ENCODE results near the gene PPP2R2D.

DNA sequence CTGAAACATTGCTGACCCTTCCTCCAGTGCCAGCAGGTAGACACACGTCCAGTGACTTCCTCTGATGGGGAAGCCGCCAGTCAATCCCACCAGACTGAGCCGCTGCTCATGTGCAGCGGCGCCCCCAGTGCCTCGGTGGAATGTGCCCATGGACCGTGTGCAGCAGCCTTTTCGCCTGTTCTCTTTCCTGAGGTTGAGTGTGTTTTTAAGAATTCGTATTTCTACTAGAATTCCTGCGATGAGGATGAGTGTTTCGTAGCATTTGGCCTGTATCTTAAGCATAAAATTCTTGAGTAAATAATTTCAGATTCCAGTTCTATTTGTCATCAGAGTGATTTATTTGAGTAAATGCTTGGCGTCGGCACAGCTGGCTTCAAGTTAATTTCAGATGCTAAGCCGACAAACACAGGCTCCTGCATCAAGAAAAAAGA lies 45.5 kb downstream of the PPP2R2D start:
- TF ChIP-seq, protein P1, sequence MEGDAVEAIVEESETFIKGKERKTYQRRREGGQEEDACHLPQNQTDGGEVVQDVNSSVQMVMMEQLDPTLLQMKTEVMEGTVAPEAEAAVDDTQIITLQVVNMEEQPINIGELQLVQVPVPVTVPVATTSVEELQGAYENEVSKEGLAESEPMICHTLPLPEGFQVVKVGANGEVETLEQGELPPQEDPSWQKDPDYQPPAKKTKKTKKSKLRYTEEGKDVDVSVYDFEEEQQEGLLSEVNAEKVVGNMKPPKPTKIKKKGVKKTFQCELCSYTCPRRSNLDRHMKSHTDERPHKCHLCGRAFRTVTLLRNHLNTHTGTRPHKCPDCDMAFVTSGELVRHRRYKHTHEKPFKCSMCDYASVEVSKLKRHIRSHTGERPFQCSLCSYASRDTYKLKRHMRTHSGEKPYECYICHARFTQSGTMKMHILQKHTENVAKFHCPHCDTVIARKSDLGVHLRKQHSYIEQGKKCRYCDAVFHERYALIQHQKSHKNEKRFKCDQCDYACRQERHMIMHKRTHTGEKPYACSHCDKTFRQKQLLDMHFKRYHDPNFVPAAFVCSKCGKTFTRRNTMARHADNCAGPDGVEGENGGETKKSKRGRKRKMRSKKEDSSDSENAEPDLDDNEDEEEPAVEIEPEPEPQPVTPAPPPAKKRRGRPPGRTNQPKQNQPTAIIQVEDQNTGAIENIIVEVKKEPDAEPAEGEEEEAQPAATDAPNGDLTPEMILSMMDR (conservative IDR thresholded peaks at IDR 0.05): no peak
- no peak for TF ChIP-seq EZH2 (IDR thresholded peaks at IDR 0.05; ENCODE audit: low read depth)

All from PC-9 (cell line).